PC-9 (cell line): Measurements from ENCODE around the gene OSBPL2. TPM values are rescaled to one million over a fixed set of nuclear protein-coding genes. Genes with fewer than 3 reads are reported as not detected.

Source experiments
- BruUV-seq: library from RNA; stranded (reverse); fragments of 400-500 nt; replicated peaks from 2 replicates; lab custom pipeline; 2021; lab: Mats Ljungman, UMichigan
- CTCF ChIA-PET: fragments of 300-600 bp; sonication (Branson Sonifier 250); formaldehyde crosslinking; loops from one replicate; lab custom pipeline; 2022; ENCODE audit warnings: antibody characterized with exemption; lab: Charles Lee
- POLR2A ChIA-PET: fragments of 300-600 bp; sonication (Branson Sonifier 250); formaldehyde crosslinking; loops from one replicate; lab custom pipeline; 2022; ENCODE audit warnings: antibody characterized with exemption; ENCODE audit not compliant: unreplicated experiment; lab: Charles Lee
- DNase-seq, 2 experiments: peaks; one replicate each; pipeline versions ENCODE4 v3.0.0 to v3.0.0-alpha.2; 2015 to 2022; ENCODE audit warnings: mixed read lengths in 1 of 2
- H2AFZ ChIP-seq: fragments of 200-600 bp; sonication (generic); 2 replicates; pipeline ENCODE4 v1.8.1; 2017; ENCODE audit warnings: antibody characterized with exemption
- H3F3A ChIP-seq: fragments of 200-600 bp; sonication (generic); 2 replicates; pipeline ENCODE4 v1.8.1; 2017; ENCODE audit warnings: antibody characterized with exemption, mild to moderate bottlenecking, low read depth; ENCODE audit not compliant: insufficient read depth
- H3K27ac ChIP-seq: fragments of 200-600 bp; sonication (generic); 2 replicates; pipeline ENCODE4 v1.6.1; 2016; ENCODE audit warnings: mixed run types
- H3K27me3 ChIP-seq: fragments of 200-600 bp; sonication (generic); 2 replicates; pipeline ENCODE4 v1.6.1; 2016; ENCODE audit warnings: low read depth, mixed run types; ENCODE audit not compliant: insufficient read depth
- H3K36me3 ChIP-seq: fragments of 200-600 bp; sonication (generic); 2 replicates; pipeline ENCODE4 v1.6.1; 2016; ENCODE audit warnings: low read depth, mixed run types
- H3K4me1 ChIP-seq: fragments of 200-600 bp; sonication (generic); replicated peaks from 2 replicates; pipeline ENCODE4 v1.6.1; 2016; ENCODE audit warnings: mixed run types; ENCODE audit not compliant: insufficient read depth
- H3K4me2 ChIP-seq: fragments of 200-600 bp; sonication (generic); 2 replicates; pipeline ENCODE4 v1.6.1; 2017; ENCODE audit warnings: mixed run types
- H3K4me3 ChIP-seq: fragments of 200-600 bp; sonication (generic); 2 replicates; pipeline ENCODE4 v1.6.1; 2016; ENCODE audit warnings: mixed run types
- H3K79me2 ChIP-seq: fragments of 200-600 bp; sonication (generic); 2 replicates; pipeline ENCODE4 v1.6.1; 2017; ENCODE audit warnings: low read depth, mixed run types
- H3K9me2 ChIP-seq: fragments of 200-600 bp; sonication (generic); 2 replicates; pipeline ENCODE4 v1.8.1; 2017; ENCODE audit warnings: mild to moderate bottlenecking; ENCODE audit not compliant: insufficient read depth
- H3K9me3 ChIP-seq: fragments of 200-600 bp; sonication (generic); 2 replicates; pipeline ENCODE4 v1.8.1; 2016; ENCODE audit warnings: low read depth; ENCODE audit not compliant: insufficient read depth
- H4K20me1 ChIP-seq: fragments of 200-600 bp; sonication (generic); 2 replicates; pipeline ENCODE4 v1.8.1; 2017; ENCODE audit not compliant: insufficient read depth
- EZH2 ChIP-seq: fragments of 200-600 bp; sonication (generic); IDR thresholded peaks from 2 replicates; pipeline ENCODE4 v1.8.0; 2017; ENCODE audit warnings: antibody characterized with exemption, low read depth
- intact Hi-C: fragments of 100-400 bp; cut with micrococcal nuclease; formaldehyde crosslinking; loops from one replicate; pipeline ENCODE4 v1.10.0; 2022; ENCODE audit not compliant: unreplicated experiment
- total RNA-seq: library from RNA; stranded (reverse); gene quantifications from 2 replicates; pipeline ENCODE4 v1.2.3, GENCODE V29; 2021
- TF ChIP-seq, protein P1 (sequence below): fragments of 200-600 bp; sonication (generic); conservative IDR thresholded peaks from 2 replicates; pipeline ENCODE4 v1.6.1; 2017; ENCODE audit warnings: mixed run types, antibody characterized with exemption, mild to moderate bottlenecking, moderate library complexity

OSBPL2 gene
- total RNA-seq, 1 experiment from 2014 or later: 84.8 TPM

DNA sequence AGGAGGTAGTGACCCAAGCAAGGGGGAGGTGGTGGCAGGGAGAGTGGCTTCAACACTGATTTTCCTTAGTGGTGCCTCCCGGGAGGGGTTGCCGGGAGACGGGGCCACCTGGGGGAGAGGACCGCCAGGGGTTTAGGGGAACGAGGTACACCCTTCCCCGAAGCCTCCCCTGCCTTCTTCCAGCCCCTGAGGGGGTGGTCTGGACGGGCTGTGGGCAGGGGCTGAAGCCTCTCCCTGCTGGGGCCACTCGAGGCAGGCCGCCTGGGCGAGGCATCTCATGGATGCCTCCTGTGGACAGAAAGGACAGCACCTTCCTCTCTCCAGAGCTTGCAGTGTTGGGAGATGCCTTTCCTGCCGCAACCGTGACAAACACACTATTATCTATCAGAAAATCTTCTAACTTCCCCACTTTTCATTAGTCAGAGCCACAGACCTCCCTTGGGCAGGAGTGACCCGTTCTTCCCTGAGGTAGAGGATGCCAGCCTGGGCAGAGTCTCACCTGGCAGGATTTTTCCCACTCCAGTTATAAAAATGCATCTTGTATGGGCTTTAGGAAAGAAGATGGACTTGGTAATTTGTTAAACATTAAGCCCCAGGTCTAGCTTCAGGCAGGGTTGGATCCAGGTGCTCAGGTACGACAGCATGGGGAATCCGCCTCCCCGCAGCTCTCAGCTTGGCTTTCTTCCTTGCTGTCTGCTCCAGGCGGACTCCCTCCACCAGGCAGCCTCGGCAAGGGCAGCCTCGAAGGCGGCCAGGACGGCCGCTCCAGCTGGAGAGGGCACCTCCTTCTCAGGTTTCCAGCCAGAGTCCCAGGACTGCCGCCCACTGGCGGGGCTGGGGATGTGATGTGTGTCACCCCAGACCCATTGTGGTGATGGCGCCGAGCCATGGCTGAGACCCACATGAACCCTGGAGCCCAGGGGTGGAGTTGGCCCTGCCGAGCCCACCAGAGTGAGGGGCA lies 29.2 kb upstream of the OSBPL2 start:
- H3K9me3 ChIP-seq: no peaks in the 10 kb centered on the region
- no TSS peak for BruUV-seq
- no peaks in the 10 kb centered on the region for H3K36me3 ChIP-seq
- no peaks in the 10 kb centered on the region for H3K79me2 ChIP-seq
- peaks cover 10% of the 10 kb centered on the region for H3K27me3 ChIP-seq
- H2AFZ ChIP-seq: no peak overlapping the region
- no peaks in the 10 kb centered on the region for H3K9me2 ChIP-seq
- CTCF ChIA-PET: no interaction called here
- DNase-seq: peak; percentile 54 to 66
- peaks cover 16% of the 10 kb centered on the region; the same call in 1 of the 2 replicates for H3F3A ChIP-seq
- no peaks in the 10 kb centered on the region for H3K4me1 ChIP-seq
- no peak for TF ChIP-seq EZH2
- TF ChIP-seq, protein P1, sequence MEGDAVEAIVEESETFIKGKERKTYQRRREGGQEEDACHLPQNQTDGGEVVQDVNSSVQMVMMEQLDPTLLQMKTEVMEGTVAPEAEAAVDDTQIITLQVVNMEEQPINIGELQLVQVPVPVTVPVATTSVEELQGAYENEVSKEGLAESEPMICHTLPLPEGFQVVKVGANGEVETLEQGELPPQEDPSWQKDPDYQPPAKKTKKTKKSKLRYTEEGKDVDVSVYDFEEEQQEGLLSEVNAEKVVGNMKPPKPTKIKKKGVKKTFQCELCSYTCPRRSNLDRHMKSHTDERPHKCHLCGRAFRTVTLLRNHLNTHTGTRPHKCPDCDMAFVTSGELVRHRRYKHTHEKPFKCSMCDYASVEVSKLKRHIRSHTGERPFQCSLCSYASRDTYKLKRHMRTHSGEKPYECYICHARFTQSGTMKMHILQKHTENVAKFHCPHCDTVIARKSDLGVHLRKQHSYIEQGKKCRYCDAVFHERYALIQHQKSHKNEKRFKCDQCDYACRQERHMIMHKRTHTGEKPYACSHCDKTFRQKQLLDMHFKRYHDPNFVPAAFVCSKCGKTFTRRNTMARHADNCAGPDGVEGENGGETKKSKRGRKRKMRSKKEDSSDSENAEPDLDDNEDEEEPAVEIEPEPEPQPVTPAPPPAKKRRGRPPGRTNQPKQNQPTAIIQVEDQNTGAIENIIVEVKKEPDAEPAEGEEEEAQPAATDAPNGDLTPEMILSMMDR: peak; percentile 52; the same call in 1 of the 2 replicates
- intact Hi-C loops: no loop called here
- H3K4me3 ChIP-seq: no peak overlapping the region
- H3K27ac ChIP-seq: no peak overlapping the region
- POLR2A ChIA-PET: interaction anchor here (0.7 kb wide), 2 partner anchors 179 to 192 kb away, joined by 3 to 10 read pairs; no protein-coding TSS in a partner anchor
- H4K20me1 ChIP-seq: peaks cover 17% of the 10 kb centered on the region
- 0 out of 2 replicates have a peak overlapping the region, but pooled peaks have one; percentile 2 for H3K4me2 ChIP-seq

DNA sequence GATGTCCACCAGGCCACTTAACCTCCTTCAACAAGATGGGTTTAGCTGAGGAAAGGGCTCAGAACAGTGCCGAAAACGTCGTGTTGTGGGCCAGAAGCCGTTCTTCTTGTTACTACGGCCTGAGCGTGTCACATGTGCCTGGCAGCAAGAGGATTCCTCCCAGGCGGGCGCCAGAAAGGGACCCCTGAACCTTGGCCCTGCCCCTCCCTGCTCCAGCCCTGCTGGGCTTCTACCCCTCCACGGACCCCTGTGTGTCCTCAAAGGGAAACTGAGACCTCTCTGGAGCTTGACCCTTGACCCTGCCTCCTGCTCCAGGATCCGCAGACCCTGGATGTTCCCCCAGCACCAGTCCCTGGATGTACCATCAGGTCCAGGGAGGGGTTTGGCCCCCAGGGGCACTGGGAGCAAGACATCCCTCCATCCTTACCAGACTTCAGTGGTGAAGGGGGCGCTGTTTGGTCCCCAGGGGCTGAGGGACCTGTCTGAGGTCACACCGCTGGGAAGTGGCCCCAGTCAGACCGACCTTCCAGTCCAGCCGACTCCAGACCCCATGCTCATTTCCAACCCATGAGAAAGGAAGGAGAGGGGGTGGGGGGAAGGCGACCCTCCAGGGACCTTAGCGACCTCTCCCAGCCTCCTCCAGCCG lies 28.3 kb upstream of the OSBPL2 start:
- H3K9me2 ChIP-seq: no peaks in the 10 kb centered on the region
- intact Hi-C loops: no loop called here
- no TSS peak for BruUV-seq
- no peaks in the 10 kb centered on the region for H3K79me2 ChIP-seq
- POLR2A ChIA-PET: interaction anchor here (0.7 kb wide), 2 partner anchors 178 to 193 kb away, joined by 3 to 10 read pairs; no protein-coding TSS in a partner anchor
- peaks cover 19% of the 10 kb centered on the region for H4K20me1 ChIP-seq
- TF ChIP-seq, protein P1: no peak
- TF ChIP-seq EZH2: no peak
- H3K4me3 ChIP-seq: no peak overlapping the region
- H3K27me3 ChIP-seq: peaks cover 19% of the 10 kb centered on the region
- H2AFZ ChIP-seq: no peak overlapping the region
- H3K36me3 ChIP-seq: no peaks in the 10 kb centered on the region
- no peak for DNase-seq
- no peaks in the 10 kb centered on the region for H3K9me3 ChIP-seq
- H3K27ac ChIP-seq: no peak overlapping the region
- no peaks in the 10 kb centered on the region for H3K4me1 ChIP-seq
- H3K4me2 ChIP-seq: no peak overlapping the region
- CTCF ChIA-PET: no interaction called here
- H3F3A ChIP-seq: peaks cover 16% of the 10 kb centered on the region; the same call in 1 of the 2 replicates

DNA sequence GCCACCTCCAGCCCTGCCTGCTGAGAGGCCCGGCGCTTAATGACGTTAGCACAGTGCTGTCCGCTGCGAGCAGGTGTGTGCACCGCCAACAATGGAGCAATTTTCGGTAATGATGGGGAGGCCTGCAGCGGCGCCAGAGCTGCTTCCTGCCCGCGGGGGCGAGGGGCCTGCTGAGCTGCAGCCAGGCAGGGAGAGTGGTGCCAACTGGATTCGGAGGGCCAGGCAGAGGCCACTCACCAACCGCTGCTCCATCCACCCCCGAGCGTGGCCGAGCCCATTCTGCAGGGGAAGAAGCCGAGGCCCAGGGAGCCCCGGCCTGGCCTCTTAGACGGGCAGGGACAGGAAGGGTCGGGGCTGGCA lies 27.8 kb upstream of the OSBPL2 start:
- CTCF ChIA-PET: no interaction called here
- no TSS peak for BruUV-seq
- no peak overlapping the region for H3K27ac ChIP-seq
- no peak overlapping the region for H3K4me3 ChIP-seq
- H3K4me2 ChIP-seq: no peak overlapping the region
- H3K9me3 ChIP-seq: no peaks in the 10 kb centered on the region
- no peaks in the 10 kb centered on the region for H3K79me2 ChIP-seq
- POLR2A ChIA-PET: no interaction called here
- H2AFZ ChIP-seq: no peak overlapping the region
- intact Hi-C loops: no loop called here
- no peak for TF ChIP-seq EZH2
- TF ChIP-seq, protein P1: no peak
- H3K4me1 ChIP-seq: no peaks in the 10 kb centered on the region
- peaks cover 17% of the 10 kb centered on the region for H4K20me1 ChIP-seq
- H3F3A ChIP-seq: peaks cover 16% of the 10 kb centered on the region; the same call in 1 of the 2 replicates
- H3K9me2 ChIP-seq: no peaks in the 10 kb centered on the region
- H3K27me3 ChIP-seq: peaks cover 24% of the 10 kb centered on the region
- no peaks in the 10 kb centered on the region for H3K36me3 ChIP-seq
- DNase-seq: no peak
